GM21825 (cell line): ENCODE data around the gene SLC17A5.
A peak's percentile ranks its signal among the peaks of the same experiment; 100 is the strongest.
"Not testable (repeated sequence)": the region's sequence is repeated elsewhere in the genome, so short reads cannot be mapped to it uniquely, and the experiment has no call there.

ENCODE experiments used
- ATAC-seq: cut with Tn5 transposase; IDR thresholded peaks from one replicate; pipeline ENCODE4 v1.9.1; 2021; ENCODE audit warnings: mild to moderate bottlenecking, moderate library complexity; ENCODE audit not compliant: unreplicated experiment

Gene SLC17A5

DNA sequence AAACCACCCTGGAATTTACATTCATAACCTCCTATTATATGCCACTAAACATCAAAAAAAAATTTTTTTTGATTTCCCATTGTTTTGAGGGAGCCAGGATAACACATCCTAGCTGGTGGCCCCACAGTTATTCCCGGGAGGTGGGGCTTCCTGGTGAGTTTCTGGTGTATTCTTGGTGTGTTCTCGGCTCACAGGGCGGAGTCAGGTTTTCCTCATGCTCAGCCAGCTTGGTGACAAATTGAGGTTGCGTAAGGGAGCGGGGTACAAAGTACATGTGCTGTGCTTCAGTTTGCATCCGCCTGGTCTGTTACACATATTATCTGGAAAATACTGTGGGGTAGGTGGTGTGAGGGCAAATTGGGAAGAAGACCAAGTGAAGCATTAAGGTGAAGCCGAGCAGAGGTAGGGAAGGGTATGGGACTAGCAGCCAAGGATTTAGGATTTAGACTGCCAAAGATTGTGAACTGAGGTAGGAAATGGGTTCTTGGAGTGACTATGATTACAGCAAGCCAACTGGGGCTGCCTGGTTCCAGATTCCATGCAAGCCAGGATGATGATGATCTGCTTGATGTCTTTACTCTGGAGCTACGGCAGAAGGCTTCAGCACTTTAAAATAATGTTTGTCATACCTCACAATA is 86.7 kb downstream of the SLC17A5 start:
- ATAC-seq, result no peak

DNA sequence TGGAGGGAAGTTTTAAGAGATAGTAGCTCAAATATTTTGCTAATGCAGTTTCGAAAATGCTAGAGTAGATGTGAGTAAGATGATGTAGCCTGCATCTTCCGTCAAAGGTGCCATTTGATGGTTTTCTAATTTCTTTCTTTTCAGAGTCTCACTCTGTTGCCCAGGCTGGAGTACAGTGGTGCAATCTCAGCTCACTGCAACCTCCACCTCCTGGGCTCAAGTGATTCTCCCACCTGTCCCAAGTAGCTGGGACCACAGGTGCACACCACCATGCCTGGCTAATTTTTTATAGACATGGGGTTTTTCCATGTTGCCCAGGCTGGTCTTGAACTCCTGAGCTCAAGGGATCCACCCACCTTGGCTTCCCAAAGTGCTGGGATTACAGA is 87.3 kb downstream of the SLC17A5 start:
- ATAC-seq, result not testable (repeated sequence)

DNA sequence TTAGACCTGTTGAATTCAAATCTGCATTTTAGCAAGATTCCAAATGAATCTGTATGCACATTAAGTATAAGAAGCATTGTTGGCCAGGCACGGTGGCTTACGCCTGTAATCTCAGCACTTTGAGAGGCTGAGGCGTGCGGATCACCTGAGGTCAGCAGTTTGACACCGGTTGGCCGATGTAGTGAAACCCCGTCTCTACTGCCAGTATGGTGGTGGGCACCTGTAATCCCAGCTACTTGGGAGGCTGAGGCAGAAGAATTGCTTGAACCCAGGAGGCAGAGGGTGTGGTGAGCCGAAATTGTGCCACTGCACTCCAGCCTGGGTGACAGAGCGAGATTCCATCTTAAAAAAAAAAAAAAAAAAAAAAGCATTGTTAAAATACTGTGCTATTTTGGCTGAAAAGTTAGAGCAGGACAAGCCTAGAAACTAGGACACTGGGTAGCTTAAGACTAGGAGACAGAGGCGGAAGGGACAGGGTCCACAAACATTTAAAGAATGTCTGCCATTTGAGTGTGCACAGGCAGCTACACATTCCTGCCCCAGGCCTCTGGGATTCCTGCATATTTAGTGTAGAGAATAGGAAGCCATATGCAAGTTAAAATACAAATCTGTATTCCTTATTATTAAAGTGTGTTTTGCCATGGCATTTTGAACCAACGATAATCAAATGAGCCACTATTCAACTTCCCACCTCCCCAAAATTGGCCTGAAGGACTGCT is 87.9 kb downstream of the SLC17A5 start:
- no peak for ATAC-seq

DNA sequence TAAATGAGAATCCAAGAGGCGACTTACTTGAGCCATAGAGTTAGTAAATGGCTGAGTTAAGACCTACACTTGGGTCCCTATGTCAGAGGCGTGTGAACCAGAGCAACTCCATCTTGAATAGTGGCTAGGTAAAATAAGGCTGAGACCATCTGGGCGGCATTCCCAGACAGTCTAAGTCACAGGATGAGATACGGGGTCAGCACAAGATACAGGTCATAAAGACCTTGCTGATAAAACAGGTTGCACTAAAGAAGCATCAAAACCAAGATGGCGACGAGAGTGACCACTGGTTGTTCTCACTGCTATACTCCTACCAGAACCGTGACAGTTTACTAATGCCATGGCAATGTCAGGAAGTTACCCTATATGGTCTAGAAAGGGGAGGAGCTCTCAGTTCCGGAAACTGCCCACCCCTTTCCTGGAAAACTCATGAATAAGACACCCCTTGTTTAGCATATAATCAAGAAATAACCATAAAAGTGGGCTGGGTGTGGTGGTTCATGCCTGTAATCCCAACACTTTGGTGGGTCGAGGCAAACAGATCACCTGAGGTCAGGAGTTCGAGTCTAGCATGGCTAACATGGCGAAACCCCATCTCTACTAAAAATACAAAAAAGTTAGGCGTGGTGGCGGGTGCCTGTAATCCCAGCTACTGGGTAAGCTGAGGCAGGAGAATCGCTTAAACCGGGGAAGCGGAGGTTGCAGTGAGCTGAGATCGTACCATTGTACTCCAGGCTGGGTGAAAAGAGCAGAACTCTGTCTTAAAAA is 89.0 kb downstream of the SLC17A5 start:
- ATAC-seq, result no peak

DNA sequence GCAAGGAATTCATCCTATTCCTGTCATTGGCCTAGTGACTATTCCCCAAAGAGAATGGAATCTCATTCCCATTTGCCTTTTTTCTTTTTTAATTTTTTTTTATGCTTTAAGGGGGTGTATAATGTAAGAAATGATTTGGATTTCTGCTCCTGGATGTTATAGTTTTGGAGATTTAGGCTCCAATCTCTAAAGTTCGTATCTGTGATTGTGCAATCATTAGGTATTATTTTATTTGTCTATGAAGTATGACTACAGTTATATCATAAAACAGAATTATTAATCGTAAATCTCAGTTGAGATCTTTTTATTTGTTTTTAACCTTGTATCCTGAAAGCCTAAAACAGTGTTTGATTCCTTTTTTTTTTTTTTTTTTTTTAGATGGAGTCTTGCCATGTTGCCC is 91.2 kb downstream of the SLC17A5 start:
- no peak for ATAC-seq

DNA sequence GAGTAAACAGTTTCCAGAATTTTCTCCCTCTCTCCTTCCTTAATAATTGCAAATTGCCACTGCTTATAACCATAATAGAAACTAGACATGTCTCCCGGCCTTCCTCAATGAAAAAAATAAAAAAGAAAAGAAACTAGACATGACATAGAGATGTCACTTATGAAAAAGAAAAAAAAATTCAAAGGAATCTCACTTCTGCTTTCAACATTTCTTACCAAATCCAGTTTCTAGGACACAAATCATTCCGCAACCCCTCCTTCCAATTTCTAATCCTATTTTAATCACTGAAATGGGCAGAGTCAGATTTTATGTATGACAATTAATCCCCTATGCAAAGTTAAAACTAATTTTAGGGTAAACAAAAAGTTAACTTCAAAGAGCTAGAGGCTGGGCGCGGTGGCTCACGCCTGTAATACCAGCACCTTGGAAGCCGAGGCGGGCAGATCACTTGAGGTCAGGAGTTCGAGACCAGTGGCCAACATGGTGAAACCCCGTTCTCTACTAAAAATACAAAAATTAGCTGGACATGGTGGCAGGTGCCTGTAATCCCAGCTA is 92.9 kb downstream of the SLC17A5 start:
- peak; percentile 42 for ATAC-seq

DNA sequence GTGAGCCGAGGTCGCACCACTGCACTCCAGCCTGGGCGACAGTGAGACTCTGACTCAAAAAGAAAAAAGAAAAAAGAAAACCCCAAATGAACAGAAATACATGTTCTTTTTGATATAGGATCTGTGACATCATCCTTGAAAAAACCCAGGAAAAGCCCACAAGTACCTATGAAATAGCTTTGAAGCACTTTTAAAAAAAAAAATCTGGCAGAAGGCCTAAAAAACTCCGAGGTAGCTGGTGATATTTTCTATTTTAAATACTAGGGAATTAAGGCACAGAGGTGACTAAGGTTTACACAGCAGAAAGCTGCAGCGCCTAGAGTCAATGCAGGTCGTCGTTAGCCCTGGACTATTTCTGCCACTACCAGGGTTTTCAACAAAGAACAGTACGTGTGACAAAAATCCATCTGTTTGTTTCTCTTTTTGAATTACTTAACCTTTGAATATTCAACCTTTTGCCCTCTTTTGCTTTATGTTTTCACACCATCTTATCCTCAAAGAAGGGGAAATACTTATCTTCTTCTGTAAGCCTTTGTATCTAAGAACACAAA is 93.5 kb downstream of the SLC17A5 start:
- peak; percentile 22 for ATAC-seq

DNA sequence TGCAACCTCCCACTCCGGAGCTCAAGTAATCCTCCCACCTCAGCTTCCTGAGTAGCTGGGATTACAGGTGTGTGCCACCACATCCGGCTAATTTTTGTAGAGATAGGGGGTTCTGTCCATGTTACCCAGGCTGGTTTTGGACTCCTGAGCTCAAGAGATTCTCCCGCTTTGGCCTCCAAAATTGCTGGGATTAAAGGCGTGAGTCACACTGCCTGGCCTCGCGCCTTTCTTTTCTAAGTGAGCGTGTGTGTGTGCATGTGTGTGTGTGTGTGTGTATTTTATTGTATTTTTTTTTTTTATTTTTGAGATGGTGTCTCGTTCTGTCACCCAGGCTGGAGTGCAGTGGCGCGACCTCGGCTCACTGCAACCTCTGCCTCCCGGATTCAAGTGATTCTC is 94.4 kb downstream of the SLC17A5 start:
- ATAC-seq, result not testable (repeated sequence)

DNA sequence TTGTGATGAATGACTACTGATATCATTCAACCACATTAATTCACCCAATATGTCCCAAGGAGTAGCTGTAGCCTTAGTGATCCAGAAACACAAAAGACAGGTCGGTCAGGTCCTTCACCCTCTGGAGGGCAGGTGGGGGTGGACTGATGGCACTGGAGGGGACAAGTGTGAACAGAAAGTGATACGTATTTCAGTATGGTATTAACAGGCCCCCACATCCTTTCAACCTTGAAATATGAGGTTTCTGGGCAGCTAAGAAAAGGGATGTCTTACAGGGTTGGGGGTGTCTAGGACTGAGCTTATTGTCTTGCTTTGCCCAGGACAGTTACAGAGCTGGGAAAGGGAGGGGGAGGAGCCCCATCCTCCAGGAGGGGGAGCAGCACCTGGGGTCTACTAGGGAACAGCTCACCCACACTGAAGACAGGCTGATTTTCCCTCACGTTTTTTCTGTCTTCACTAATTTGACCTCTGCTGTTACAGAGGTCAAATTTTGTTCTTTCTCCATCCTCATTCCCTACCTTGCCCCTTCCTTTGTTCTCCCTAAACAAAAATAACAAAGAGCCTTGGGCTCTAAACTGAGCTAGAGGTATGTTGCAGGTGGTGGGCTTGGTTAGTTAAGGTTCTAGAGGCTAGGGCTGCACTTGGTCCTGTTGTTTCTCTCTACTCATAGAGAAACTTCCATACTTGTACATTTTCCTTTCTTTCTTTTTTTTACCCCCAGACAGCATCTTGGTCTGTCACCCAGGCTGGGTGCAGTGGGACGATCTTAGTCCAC is 95.0 kb downstream of the SLC17A5 start:
- peak; percentile 51 for ATAC-seq

DNA sequence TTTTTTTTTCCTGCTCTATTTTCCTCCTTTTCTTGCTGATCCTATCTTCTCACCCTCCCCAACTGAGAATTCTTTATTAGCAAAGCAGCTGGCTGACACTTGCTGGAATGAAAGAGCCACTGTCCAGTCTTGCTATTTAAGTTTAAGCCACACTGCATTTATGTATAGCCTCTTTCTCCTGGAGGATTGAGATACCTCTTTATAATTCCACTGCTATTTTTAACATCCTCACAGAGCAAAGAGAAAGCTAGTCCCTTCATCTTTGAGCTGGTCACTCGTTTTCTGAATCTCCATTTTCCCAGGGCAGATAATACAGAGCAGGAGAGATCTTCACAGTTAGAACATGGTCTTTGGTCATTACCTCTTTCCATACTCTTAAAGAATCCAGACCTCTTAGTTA is 97.0 kb downstream of the SLC17A5 start:
- no peak for ATAC-seq

DNA sequence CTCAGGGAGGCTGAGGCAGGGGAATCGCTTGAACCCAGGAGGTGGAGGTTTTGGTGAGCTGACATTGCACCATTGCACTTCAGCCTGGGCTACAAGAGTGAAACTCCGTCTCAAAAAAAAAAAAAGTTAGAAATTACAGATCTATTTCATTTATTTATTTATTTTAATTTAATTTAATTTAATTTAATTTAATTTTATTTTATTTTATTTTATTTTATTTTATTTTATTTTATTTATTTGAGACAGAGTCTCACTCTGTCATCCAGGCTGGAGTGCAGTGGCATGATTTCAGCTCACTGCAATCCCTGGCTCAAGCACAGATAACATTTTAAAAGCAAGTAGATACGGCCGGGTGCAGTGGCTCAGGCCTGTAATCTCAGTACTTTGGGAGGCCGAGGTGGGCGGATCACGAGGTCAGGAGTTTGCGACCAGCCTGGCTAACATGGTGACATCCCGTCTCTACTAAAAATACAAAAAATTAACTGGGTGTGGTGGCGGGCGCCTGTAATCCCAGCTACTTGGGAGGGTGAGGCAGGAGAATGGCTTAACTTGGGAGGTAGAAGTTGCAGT is 98.3 kb downstream of the SLC17A5 start:
- ATAC-seq, result not testable (repeated sequence)

DNA sequence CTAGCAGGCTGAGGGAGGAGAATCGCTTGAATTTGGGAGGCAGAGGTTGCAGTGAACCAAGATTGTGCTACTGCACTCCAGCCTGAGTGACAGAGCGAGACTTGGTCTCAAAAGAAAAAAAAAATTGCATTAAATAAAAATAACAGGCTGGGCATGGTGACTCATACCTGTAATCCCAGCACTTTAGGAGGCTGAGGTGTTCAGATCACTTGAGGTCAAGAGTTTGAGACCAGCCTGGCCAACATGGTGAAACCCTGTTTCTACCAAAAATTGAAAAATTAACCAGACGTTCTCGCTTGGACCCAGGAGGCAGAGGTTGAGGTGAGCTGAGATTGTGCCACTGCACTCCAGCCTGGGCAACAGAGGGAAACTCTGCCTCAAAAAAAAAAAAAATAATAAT is 102.7 kb downstream of the SLC17A5 start:
- ATAC-seq, result not testable (repeated sequence)

DNA sequence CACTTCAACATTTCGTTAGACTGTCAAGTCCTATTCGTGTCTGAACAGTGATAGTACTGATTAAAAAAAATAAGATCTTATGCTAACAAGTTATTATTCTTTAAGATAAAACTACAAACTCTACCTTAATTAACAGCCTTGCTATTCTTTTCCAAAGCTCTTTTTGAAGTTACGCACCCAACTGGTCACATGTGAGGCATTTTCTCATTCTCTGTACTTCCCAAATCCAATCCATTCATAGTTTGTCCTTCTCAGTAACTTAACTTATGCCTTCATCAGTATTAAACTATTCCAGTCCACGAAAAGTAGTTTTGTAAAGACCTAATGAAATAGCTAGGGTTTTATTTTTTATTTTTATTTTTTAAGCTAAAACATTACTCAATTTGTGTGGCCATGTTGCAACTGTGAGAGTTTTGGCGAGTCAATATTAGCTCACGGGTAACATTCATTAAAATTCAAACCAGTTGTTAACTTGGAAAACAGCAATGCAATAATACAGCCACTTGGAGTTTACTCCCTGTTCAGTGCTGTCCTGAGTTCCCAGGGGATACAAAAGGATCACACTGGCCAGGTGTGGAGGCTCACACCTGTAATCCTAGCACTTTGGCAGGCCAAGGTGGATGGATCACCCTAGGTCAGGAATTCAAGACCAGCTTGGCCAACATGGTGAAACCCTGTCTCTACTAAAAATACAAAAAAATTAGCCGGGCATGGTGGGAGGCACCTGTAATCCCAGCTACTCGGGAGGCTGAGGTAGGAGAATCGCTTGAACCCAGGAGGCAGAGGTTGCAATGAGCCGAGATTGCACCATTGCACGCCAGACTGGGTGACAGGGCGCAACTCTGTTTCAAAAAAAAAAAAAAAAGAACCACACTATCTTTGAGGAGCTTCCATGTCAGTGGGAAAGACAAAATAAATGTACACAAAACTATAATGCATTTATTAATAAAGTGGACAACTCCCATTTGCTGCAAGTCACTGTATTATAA is 105.0 kb downstream of the SLC17A5 start:
- no peak for ATAC-seq

DNA sequence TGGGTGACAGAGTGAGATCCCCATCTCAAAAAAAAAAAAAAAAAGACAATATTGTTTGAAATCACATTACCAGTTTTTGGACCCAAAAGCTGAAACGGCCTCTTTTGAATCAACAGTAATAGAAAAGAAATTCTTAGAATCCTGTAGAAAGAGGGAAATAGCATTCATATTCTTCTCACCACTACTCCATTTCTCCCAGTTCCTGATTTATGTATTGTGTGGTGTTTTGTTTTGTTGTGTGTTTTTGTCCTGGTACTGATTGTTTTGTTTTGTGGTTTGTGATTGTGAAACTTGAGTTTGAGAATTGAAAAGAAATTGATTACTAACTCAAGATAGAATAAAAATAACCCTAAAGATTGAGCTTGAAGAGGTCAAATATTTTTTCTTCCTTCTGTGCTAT is 106.8 kb downstream of the SLC17A5 start:
- ATAC-seq, result no peak
